GM18517 (cell line): ENCODE data around the gene GLRX5.

ENCODE experiments used
- ATAC-seq: cut with Tn5 transposase; IDR thresholded peaks from one replicate; pipeline ENCODE4 v1.9.1; 2021; ENCODE audit warnings: mild to moderate bottlenecking, moderate library complexity; ENCODE audit not compliant: unreplicated experiment

Gene GLRX5

GRCh38 chr14:95534299-95535225 lies at the start of gene GLRX5:
Gene GLRX5 (plus strand): TSS chr14:95535050. CDS start chr14:95535090, 40 bp downstream.
- ATAC-seq = peak; percentile 94

- no peak for ATAC-seq
Measured at GRCh38 chr14:95485222-95485819, 49.5 kb upstream of the GLRX5 start.

DNA sequence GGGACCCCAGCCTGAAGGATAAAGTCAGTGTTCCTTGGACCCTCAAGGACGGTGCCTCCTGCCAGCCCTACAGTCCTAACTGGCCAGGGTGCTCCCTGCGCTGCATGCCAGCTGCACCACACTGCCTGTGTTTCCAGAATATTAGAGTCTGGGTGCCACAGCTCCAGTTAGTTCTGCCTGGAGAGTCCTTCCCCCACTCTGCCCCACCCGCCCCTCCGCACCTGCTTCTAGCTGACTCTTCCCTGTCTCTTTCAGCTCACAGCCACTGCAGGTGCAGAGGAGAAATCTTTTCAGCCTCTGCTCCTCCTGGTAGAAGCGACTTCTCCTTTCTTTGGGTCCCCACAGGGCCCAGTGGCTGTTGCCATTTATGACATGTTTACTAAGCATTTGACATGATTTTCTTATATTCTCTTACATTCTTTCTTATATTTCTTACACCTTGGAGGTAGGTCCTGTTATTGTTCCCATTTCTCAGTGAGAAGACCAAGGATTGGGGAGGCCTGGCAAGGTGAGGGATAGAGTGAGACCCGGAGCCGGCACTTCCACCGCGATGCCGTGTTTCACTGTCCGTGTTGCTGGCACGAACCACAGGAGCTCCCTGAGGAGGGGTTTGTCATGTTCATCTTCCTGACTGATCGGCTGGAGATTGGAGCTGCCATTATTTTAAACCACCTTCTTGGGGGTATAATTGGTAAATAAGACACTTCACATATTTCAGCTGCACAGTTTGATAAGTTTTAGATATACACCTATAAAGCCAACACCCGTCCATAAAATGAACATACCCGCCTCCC lies 47.8 kb upstream of the GLRX5 start:
- no peak for ATAC-seq

DNA sequence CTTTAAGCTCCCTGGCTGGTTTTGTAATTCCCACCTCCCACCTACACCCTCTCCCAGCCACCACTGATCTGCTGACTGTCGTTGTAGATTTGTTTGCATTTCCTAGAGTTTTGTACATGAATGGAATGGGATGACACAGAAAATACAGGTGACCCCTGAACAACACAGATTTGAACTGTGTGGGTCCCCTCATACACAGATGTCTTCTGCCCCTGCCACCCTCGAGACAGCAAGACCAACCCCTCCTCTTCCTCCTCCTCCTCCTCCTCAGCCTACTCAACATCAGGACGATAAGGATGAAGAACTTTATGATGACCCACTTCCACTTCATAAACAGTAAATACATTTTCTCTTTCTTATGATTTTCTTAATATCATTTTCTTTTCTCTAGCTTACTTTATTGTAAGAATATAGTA lies 47.2 kb upstream of the GLRX5 start:
- ATAC-seq = no peak

GRCh38 chr14:95488376-95489213 lies 46.3 kb upstream of the GLRX5 start:
- no peak for ATAC-seq

GRCh38 chr14:95489214-95490137 lies 45.4 kb upstream of the GLRX5 start:
- ATAC-seq = no peak

GRCh38 chr14:95490138-95490509 lies 44.7 kb upstream of the GLRX5 start:
- ATAC-seq = no peak

- no peak for ATAC-seq
Measured at GRCh38 chr14:95490727-95491451, 44.0 kb upstream of the GLRX5 start.

DNA sequence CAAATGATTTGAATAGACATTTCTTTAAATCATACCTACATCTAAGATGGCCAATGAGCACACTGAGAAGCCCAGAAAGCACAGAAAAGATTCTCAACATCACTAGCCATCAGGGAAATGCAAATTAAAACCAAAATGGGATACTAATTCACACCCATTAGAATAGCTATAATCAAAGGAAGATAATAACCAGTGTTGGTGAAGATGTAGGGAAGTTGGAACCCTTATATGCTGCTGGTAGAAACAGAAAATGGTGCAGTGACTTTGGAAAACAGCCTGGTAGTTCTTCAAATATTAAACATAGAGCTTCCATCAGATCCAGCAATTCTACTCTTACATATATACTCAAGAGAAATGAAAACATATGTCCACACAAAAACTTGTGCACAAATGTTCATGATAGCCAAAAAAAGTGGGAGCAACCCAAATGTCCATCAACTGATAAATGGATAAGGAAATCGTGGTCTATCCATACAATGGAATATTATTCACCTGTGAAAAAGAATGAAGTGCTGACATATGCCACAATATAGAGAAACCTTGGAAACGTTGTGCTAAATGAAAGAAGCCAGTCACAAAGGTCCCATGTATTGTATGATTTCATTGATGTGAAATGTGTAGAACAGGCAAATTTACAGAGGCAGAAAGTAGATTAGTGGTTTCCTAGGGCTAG lies 42.8 kb upstream of the GLRX5 start:
- no peak for ATAC-seq

- no peak for ATAC-seq
Measured at GRCh38 chr14:95493503-95493902, 41.3 kb upstream of the GLRX5 start.

DNA sequence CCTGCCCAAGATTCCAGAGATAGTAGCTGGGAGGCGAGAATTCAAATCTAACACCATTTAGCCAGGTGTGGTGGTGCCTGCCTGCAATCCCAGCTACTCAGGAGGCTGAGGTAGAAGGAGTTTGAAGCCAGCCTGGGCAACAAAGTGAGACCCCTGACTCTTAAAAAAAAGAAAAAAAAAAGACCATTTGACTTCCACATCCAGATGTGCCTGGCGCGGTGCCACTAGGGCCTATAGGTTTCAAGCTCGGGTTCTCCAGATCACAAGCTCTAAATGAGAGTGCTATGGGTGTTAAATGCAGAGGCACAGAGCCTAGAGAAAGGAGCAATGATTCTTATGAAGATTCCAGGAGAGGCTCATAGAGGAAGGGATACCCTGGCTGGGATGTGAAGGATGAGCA lies 40.9 kb upstream of the GLRX5 start:
- no peak for ATAC-seq

DNA sequence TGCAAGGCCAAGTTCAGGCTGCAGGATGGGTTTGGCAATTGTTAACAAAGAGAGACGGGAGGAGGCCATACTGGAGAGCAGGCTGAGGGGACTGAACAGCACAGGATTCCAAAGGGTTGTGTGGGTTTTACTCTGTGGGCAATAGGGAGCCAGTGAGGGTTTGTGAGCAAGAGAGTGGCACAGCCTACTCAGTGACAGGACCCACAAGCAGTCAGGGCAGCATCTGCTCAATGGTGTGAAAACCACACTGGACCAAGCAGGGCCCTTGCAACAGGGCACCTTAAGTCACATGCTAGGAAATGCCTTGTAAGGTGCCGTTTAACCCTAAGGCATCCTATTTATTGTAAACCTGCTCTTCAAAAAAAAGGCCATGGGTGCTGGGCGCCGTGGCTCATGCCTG lies 40.4 kb upstream of the GLRX5 start:
- ATAC-seq = no peak

DNA sequence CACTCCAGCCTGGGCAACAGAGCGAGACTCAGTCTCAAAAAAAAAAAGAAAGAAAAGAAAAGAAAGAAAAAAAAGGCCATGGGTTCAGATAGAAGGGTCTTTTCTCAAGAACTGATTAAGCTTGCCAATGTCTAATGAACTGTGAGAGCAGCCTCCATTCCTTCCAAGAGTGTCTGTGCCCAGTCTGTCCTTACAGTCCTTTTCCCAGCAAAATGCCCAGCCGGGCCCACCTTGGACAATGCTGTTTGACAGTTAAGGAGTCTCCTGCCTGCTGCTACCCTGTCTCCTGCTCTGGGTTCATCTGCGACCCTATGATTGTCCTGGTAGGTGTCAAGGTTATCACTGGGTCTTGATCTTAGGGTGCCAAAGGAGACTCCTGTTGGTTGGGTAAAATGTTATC lies 39.8 kb upstream of the GLRX5 start:
- no peak for ATAC-seq

DNA sequence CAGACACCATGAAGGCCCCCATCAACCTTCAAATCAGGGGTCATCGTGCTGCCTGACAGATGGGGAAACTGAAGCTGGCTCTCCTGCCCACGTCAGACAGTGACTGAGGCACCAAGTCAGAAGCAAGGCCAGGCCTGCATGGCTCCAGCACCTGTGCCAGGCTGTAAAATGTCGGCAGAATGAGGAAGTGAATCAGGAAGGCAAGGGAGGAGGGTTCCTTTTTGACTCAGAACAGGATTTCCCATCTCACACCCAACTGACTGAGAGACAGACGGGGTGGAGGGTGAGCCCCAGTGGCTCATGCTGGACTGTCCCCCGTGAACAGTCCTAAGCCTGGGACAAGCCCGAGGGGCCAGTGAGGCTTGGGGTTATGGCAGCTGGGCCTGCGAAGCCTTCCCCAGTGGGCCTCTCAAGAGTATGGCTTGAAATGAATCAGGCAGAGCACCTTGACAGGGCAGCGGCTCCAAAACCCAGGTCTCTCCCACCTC lies 39.3 kb upstream of the GLRX5 start:
- peak; percentile 90 for ATAC-seq

DNA sequence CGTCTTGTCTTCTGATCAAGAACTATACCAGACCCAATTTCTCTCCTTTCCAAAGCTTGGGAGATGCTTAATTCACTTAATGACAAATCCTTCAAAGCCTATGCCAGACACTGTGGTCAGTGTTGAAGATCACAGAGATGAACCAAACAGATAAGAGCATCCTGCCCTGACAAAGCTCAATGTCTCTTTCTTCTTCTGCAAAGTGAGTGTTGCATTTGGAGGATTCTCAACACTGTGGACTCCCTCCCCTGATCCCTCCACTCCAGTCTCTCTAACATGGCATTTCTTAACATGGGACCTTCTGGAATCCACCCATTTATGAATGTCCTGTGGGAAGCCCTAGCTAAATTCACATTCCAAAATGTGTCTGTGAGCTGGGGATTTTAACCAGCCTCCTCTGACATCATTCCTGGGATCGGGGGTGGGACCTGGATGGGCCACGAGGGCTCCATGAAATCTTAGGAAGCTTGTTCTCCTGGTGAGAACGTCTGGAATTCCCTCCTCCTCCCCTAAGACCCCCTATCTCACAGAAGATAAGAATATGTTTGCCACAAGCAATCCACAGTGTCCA lies 38.7 kb upstream of the GLRX5 start:
- no peak for ATAC-seq

- ATAC-seq = no peak
Measured at GRCh38 chr14:95496690-95497259, 38.1 kb upstream of the GLRX5 start.

DNA sequence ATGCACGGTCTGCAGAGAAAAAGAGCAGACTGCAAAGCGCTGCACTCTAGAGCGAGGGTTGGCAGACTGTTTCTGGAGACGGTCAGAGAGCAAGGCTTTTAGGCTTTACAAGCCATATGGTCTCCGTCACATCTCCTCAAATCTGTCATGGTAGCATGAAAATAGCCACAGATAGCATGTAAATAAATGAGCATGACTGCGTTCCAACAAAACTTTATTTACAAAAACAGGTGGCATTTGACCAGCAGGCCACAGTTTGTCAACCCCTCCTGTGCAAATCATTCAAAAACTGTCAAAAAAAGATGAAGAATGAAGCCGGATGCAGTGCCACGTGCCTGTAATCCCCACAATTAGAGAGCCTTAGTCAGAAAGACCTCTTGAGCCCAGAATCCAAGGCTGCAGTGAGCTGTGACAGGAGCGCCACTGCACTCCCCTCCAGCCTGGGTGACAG lies 37.3 kb upstream of the GLRX5 start:
- no peak for ATAC-seq
